HG03460 (cell line): ENCODE data around the gene ZNF837.

Experiments used
- ATAC-seq: cut with Tn5 transposase; IDR thresholded peaks from one replicate; pipeline ENCODE4 v1.9.1; 2021; ENCODE audit not compliant: unreplicated experiment

Gene ZNF837

DNA sequence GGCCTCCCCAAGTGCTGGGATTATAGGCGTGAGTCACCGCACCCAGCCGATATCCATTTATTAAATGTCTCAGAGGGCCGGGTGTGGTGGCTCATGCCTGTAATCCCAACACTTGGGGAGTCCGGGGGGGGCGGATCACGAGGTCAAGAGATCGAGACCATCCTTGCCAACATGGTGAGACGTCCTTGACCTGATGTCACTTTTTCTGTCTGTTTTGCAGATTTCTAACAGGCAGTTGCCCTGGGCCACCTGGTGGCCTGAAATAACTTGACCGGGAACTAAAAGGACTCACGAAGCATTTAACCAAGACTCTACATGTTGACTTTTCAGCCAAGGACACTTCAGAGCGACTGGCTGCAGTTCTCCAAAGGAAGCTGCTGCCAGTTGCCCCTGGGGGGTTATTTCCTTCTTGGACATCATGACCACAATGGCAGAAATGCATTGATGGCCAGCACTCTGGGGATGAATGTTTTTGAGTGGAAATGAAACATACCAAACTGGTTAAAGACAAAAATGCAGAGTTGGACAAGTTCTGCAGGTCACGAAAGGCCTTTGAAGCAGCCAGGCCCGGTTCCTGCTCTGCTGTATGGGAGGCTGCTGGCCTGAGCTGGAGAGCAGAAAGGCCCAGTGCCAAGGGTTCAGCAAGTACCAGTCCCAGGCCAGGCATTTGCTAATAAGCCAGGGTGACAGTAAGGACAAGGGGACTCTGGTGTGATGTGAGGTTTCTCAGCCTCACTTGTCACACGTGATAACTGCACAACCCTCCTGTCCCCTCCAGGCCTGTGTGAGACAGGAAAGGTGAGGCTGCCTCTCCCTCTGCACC, 8.3 kb downstream of the ZNF837 start:
- ATAC-seq: no peak

DNA sequence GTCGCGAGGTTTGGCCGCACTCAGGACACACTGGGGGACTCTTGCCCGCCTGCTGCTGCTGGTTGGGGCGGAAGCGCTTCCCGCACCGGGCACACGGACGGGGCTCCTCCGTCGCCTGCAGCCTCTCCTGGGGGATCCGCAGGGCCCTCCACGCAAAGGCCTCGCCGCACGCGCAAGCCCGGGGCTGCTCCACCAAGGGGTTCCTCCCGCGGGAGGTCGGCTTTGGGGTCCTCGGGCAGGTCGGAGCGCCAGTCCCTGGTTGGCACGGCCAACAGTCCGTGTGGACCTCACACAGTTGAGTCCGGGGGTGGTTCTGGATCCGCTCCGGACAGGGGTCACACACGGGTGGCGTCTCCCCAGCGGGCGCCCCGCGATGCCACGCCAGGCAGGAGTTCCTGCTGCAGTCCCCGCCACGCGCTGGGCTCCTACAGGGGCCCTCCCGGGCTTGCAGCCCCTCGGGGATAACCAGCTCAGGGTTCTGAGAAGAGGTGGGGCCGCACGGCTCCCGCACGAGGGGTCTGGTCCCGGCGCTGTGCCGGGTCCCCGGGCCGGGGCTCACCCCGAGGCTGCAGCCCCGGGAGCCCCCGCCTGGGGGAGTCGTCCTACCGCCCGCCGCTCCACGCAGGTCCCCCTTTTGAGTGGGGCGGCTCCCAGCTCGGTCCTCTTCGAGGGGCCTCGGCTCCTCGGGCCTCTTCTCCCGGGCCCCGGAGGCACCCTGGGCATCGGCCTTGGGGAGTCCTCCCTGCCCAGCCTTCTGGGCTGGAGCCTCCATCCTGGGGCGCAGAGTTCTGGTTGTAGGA, 12.1 kb downstream of the ZNF837 start:
- ATAC-seq: no peak

DNA sequence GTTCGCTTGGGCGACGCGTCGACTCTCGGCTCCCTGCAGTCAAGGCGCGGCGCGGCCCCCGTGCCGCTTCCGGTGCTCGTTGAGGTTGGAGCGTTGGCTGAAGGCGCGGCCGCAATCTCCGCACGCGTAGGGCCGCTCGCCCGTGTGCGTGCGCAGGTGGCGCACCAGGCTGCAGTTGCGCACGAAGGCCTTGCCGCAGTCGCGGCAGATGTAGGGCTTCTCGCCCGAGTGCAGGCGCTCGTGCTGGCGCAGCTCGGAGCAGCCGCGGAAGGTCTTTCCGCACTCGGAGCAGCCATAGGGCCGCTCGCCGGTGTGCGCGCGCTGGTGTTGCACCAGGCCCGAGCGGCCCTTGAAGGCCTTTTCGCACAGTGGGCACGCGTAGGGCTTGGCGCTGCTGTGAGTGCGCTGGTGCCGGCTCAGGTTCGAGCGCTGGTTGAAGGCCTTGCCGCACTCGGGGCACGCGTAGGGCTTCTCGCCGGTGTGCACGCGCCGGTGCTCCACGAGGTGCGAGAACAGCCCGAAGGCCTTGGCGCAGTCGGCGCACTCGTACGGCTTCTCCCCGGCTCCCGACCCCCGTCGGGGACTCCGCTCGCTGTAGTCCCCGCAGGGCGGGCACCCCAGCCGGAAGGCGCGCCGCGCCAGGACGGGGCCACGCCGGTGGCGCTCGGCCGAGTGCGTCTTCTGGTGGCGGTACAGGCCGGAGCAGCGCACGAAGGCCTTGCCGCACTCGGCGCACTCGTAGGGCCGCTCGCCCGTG, 13.0 kb downstream of the ZNF837 start:
- no peak for ATAC-seq

DNA sequence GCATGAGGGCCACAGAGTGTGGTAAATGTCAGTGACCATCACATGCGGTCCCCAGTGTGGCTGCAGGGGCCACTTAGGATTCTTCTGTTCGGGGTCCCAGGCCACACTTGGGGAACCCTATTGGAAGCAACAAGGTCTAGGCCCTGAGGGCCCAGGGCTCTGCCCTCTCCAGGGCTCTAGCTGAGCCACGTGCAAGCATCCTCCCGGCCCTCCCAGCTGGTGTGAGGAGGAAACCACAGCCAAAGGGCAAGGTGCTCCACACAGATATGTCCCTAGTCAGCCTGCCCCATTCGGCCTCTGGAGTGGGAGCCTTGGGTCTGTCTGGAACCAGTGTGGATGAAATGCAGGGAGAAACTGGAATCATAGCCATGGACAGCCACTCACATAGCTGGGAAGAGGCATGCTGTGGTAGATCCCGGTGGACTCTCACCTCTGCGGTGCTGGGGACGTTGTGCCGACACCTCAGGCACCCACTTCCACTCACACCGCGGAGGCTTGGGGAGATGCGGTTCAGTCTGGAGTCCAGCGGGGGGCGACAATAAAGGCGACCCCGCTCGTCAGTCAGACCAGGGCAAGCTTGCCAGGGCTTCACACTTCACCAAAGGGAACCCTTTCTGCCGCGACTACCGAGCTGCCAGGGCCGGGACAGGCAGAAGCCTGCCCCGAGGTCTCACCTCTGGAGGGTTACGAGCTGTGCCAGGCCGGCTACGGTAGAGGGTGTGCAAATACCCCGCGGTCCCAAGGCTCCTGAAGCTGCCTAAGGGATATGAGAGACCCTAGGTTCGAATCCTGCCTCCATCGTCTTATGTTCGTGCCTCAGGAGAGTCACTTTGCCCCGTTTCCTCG, 14.0 kb downstream of the ZNF837 start:
- ATAC-seq: no peak

DNA sequence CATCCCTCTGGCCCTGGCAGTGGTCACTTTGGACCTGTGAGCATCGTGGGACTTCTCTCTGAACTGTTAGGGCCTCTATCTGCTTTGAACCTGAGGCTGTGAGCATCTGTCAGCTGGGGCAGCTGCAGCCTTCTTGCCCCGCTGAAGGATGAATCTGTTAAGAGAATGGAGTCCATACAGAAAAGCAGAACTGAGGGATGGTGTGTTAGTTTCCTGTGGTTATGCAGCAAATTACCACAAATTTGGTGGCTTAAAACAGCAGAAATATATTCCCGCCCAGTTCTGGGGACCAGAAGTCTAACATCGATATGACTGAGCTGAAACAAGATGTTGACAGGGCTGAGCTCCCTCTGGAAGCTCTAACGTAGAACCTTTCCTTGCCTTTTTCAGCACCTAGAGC, 16.7 kb downstream of the ZNF837 start:
- ATAC-seq: no peak

DNA sequence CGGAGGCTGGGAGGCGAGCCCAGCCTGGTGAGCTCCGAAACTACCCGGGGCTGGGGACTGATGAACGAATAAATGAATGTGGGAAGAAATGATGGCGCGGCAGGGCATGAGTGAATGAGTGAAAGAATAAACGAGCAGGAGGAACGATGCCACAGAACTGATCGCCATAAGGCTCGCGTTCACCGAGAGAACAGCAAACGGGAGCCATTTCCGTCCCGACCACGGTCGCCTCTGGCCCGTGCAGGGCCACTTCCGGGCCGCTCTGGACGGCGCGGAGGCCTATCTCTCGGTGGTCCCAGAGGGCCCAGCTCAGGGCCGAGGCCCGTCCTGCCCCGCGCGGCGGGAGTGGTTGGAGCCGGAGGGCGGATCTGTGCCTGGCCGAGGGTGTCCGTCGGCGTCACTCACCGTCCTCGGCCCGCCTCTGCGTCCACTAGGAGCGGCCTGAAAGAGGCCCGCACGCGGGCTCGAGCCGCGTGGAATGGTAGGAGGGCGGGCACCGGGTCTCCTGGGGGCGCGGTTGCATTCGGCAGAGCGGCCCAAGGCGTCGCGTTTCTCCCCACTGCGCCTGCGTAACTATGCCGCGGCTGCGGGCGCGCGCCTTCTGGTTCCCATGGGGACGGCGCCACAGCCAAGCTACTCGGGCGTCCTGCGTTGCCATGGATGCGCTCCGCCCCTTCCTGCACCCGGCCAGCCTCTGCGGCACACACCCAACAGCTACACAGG, 18.4 kb downstream of the ZNF837 start, which contains the start of gene ZNF497:
TSS of gene ZNF497 (minus strand) at position 480 of the 723 bp plus-strand sequence. CDS start 5,116 bp downstream, outside the sequence.
- ATAC-seq: peak; percentile 79

DNA sequence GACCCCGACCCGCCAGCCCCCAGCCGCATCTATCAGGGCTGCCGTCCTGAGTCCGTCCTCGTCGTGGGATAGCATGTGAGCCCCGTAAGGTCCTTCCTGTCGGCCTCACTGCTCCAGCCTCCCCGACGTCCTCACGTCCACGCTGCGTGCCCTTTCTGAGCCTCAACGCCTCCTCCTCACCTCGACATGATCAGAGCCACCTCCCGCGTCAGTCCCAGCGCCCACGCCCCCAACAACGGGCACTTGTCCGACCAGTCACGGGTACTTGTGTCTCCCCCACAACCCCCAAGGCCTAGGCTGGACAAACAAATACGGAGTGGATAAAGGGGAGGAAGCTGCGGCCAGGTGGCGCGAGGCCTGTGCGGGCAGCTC, 18.9 kb downstream of the ZNF837 start:
- peak; percentile 27 for ATAC-seq

DNA sequence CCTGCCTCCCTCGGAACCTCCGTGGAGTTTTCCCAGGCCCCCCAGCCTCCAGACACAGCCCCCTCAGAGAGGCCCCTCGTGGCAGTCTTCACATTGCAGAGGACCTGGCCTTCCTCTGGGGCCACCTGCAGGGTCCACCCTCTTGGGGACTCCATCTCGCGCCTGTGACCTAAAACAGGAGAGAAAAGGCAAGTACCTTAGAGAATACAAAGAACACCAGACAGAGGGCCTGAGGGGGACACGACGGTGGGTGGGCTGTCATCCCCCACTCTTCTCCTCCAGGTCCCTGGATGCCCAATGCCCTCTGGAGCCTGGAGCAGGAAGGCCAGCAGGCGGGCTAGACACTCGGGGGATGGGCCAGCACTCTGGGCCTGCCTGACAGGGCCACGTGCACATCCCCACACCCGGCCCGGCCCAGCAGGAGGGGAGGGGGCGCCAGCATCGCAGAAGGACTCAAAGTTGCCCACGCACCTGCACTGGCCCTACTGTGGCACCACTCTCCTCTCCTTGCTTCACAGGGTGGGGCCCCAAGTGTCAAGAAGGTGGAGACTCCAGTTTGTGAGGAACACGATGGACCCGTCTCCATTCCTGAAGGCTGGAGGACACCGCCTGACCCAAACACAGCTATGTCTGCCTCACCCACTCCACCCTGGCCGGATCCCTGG, 23.2 kb downstream of the ZNF837 start:
- ATAC-seq: no peak

DNA sequence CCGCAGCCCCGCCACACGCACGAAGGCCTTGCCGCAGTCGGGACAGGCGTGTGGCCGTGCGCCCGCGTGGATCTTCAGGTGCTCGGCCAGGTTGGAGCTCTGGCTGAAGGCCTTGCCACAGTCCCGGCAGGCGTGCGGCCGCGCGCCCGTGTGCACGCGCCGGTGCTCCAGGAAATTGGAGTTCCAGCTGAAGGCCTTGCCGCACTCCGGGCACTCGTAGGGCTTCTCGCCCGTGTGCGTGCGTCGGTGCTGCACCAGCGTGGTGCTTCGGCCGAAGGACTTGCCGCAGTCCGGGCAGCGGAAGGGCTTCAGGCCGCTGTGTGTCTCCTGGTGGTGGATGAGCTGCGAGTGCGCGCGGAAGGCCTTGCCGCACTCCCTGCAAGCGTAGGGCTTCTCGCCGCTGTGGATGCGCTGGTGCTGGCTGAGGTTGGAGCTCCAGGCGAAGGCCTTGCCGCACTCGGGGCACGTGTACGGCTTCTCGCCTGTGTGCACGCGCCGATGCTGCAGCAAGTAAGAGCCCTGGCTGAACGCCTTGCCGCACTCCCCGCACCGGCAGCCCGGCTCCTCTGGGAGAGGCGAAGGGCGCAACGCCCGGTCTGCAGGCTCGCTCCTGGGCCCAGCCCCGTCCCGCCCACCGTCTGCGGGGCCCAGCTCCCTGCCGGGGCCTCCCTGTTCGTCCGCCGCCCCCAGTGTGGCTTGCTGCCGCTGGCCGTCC, 23.9 kb downstream of the ZNF837 start:
- ATAC-seq: no peak

DNA sequence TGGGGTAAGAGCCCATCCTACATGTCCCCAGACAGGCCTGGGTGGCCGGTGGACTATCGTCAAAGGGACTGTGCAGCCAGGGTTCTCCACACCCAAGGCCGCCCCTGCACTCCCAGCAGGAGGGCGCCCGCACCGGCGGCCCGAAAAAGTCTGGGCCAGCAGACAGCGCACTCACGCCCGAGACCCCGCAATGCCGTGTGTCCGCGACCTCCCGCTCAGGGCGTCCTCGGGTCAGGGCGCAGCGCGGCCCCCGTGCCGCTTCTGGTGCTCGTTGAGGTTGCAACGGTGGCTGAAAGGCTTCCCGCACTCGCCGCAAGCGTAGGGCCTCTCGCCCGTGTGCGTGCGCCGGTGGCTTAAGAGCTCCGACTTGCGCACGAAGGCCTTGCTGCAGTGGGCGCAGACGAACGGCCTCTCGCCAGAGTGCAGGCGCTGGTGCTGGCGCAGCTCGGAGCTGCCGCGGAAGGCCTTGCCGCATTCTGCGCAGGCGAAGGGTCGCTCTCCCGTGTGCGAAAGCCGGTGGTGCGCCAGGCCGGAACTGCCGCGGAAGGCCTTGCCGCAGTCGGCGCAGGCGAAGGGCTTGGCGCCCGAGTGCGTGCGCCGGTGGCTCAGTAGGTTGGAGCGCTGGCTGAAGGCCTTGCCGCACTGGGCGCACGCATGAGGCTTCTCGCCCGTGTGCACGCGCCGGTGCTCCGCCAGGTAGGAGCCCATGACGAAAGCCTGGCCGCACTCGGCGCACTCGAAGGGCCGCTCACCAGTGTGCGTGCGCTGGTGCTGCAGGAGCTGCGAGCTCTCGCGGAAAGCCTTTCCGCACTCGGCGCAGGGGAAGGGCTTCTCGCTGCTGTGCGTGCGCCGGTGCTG, 24.7 kb downstream of the ZNF837 start:
- no peak for ATAC-seq

DNA sequence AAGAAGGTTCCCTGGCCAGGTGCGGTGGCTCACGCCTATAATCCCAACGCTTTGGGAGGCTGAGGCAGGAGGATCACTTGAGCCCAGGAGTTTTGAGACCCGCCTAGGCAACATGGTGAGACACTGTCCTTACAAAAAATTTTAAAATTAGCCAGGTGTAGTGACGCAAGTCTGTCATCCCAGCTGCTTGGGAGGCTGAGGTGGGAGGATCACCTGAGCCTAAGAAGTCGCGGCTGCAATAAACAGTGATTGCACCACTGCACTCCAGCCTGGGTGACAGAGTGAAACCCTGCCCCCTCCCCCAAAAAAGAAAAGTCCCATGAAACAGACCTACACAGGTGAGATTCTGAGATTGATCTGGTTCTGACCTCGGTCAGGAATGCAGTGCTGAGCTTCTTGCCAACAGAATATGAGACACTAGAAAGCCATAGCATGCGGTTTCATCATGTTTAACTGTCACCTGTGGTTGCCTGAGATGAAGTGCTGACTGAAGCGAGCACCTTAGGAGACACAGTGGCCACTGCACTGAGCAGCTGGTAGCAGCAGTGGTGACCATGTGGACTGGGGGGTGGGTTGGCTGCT, 25.5 kb downstream of the ZNF837 start:
- no peak for ATAC-seq

DNA sequence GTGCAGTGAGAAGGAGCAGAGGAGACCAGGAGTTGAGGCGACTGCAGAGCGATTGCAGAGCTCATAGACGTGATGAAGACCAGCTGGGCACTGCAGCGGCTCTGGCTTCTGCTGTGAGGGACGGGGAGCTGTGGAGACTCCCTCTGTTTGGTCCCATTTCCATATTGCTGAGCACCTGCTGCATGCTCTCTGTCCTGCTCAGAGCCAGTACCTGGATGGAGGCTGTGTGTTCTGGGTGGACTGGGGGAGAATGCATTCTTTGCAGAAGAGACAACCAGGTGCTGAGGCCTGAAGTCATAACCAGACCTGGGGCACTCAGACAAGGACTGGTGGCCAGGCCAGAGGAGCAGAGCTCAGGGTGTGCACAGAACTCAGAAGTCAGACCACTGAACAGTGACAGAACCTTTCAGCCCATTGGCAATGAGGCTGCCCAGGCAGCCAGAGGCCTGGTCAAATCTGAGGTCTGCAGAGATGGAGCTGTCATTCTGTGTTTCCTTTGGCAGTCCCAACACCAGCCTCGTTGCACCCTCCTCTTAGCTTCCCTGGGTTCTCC, 26.3 kb downstream of the ZNF837 start:
- no peak for ATAC-seq

DNA sequence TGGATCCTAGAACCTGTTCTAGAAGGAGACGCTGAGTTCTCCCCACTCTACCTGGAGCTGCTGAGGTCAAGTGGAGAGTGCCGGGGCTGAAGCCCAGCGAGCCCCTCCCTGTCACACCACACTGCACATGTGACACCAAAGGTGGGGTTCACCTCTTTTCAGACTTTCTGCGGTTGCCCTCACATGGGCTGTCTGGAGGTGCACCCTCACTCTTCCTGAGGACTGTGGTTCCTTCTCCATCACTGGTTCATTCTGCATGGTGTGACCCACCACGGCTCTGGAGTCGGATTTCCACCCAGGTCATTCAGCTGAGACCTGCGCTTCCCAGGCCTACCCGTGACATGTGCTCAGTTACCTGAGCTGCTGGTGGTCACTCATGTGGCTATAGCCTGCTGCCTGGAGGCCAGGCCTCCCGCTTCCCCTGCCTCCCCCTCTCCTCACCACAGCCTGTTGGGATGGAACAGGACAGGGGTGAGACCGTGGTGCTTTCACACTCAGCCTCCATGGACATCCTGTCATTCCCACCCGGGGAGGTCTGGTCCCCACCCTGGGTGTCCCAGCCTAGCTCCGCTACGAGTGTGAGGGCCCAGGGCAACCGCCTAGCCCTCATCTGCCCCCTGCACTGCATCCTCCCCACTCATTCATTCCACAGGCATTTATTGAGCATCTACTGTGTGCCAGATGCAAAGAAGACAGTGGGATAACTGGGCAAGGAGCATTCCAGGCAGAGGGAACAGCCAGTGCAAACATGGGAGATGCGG, 26.9 kb downstream of the ZNF837 start:
- no peak for ATAC-seq

DNA sequence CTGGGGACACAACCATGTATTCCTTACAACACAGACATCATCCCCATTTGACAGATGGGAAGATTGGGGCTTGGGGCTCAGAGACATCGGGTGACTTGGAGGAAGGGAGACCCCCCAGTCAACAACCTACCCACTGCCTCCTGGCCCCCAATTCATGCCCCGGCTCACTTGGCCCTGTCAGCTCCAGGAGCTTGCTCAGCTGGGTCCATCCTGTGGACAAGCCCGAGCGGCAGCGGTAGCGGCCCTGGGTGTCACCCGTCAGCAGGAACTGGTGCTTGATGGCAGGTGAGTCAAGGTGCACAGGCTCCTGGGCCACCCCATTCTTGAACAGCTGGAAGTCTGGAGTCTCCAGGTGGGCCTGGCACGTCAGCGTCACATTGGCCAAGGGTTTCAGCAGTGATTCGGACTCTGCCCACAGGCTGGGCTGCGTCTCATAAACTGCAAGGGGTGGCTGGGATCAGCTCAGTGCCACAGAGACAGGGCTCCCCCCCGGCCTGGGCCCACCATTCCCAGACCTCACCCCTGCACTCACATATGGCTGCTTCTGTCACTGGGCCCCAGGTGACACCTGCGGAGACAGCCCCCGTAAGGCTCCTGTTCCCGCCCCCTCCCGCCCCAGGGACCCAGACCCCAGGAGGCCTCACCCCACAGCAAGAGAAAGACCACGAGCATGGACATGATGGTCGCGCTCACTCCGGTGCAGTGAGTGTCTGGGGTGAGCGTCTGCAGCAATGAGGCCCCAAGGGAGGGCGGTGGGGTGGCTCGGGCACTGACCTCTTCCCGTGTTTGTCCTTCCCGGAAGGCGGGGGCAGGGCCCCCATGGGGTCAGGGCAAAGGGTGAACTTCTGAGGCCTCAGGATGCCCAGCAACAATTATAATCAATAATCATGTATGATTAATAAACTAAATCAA, 27.8 kb downstream of the ZNF837 start, which contains the start of gene A1BG:
TSS of gene A1BG (minus strand) at position 733 of the 912 bp plus-strand sequence. CDS start at position 678, 55 bp downstream.
- no peak for ATAC-seq
